Coronary artery (tissue), 2 donors: ENCODE data around the gene USH1C.

Experiments
- DNase-seq: peaks from one replicate; pipeline ENCODE4 v3.0.0-alpha.2; 2017; ENCODE audit warnings: low spot score
- H3K27ac ChIP-seq, 2 donors: fragments of 200-600 bp; sonication (generic); one replicate each; pipeline ENCODE4 v1.5.1; 2016 to 2019
- H3K4me3 ChIP-seq: fragments of 200-600 bp; sonication (generic); 2 replicates; pipeline ENCODE4 v1.5.1; 2016; ENCODE audit warnings: mild to moderate bottlenecking, moderate library complexity
- CTCF ChIP-seq: fragments of 200-600 bp; sonication (generic); IDR thresholded peaks from one replicate; pipeline ENCODE4 v1.5.1; 2019; ENCODE audit warnings: antibody characterized with exemption

Gene USH1C

GRCh38 chr11:17498058-17498457 is 46.2 kb downstream of the USH1C start:
- DNase-seq = no peak
- Histone ChIP-seq H3K4me3 (no peak overlapping the region), H3K27ac (no peak overlapping the region)
- no peak for TF ChIP-seq CTCF

GRCh38 chr11:17496406-17496805 is 47.8 kb downstream of the USH1C start:
- H3K4me3 ChIP-seq = no peak overlapping the region
- no peak for TF ChIP-seq CTCF
- no peak for DNase-seq
- no peak overlapping the region for H3K27ac ChIP-seq

- Histone ChIP-seq H3K4me3 (no peak overlapping the region), H3K27ac (no peak overlapping the region)
- no peak for DNase-seq
- no peak for TF ChIP-seq CTCF
Observed at GRCh38 chr11:17494019-17494418, 50.2 kb downstream of the USH1C start.

GRCh38 chr11:17490938-17491337 is 53.3 kb downstream of the USH1C start:
- Histone ChIP-seq H3K27ac (no peak overlapping the region), H3K4me3 (no peak overlapping the region)
- TF ChIP-seq CTCF = no peak
- DNase-seq = no peak

GRCh38 chr11:17490232-17490631 is 54.0 kb downstream of the USH1C start:
- H3K4me3 ChIP-seq = no peak overlapping the region
- no peak overlapping the region for H3K27ac ChIP-seq
- TF ChIP-seq CTCF = no peak
- no peak for DNase-seq

- no peak for TF ChIP-seq CTCF
- Histone ChIP-seq H3K27ac (no peak overlapping the region), H3K4me3 (no peak overlapping the region)
- no peak for DNase-seq
Observed at GRCh38 chr11:17489751-17490150, 54.5 kb downstream of the USH1C start.

- no peak for TF ChIP-seq CTCF
- no peak overlapping the region for H3K27ac ChIP-seq
- no peak overlapping the region for H3K4me3 ChIP-seq
- no peak for DNase-seq
Observed at GRCh38 chr11:17488563-17488962, 55.7 kb downstream of the USH1C start.
